IPS-NIHi7 (cell line): ENCODE measurements around the gene SIRT6.
"Not testable (repeated sequence)": the region's sequence is repeated elsewhere in the genome, so short reads cannot be mapped to it uniquely, and the experiment has no call there.

ENCODE experiments used
- DNase-seq: peaks from one replicate; pipeline ENCODE4 v3.0.0; 2012; ENCODE audit warnings: mixed read lengths; ENCODE audit errors: extremely low spot score

SIRT6 gene

DNA sequence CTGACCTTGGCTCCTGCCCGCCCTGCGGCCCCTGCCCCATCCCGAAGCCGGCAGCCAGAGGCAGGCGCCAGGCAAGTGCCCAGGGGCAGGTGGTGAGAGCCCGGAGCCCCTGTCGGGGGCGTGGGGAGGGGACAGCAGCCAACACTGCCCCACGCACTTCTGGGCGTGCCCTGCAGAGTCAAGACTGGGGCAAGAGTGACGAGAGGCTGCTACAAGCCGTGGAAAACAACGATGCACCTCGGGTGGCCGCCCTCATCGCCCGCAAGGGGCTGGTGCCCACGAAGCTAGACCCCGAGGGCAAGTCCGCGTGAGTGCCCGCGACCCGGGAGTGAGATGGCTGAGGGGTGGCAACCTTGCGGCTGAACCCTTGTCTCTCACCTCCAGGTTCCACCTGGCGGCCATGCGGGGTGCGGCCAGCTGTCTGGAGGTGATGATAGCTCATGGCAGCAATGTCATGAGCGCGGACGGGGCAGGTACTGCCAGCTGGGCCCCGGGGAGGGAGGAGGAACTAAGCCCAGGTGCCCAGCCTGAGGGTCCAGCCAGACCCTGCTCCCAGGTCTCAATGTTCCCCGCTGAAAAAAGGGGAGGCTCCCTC, 17.4 kb upstream of the SIRT6 start:
- DNase-seq, result peak; percentile 68

GRCh38 chr19:4198467-4199126, 16.2 kb upstream of the SIRT6 start:
- no peak for DNase-seq

- peak; percentile 84 for DNase-seq
Observed at GRCh38 chr19:4197625-4198466, 15.5 kb upstream of the SIRT6 start.

DNA sequence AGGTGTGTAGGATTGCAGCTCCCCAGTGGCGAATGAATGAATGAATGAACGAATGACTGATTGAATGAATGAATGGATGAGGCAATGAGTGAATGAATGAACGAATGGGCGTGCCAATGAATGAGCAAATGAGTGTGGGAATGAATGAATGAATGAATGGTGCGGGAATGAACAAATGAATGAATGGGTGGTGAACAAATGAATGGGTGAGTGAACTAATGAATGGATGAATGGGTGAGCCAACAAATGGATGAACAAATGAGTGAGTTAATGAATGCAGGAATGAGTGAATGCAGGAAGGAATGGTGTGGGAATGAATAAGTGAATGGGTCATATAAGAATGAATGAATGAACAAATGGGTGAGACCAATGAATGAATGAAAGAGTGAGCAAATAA, 14.9 kb upstream of the SIRT6 start:
- no peak for DNase-seq

DNA sequence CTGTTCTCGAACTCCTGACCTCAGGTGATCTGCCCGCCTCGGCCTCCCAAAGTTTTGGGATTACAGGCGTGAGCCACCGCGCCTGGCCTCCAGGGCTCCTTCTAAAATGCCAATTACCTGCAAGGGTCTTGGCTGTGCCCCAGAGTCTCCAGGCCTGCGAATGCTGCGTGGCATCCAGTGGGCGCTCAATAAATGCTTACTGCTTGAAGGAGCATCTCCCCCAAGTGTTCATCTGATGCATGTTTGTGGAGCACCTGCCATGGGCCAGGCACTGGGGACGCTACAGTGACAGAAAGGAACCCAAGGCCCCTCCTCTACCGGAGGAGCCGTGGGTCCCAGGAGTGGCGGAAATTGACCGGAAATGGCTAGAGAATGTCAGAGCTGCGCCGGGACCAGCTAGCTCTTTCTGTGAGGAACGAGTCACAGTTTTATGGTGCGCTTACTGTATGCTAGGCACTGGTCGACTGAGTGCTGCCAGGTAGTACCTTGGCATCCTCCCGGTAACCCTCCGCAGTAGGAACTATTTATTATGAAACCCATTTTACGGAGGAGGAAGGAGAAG, 14.3 kb upstream of the SIRT6 start:
- DNase-seq, result no peak

DNA sequence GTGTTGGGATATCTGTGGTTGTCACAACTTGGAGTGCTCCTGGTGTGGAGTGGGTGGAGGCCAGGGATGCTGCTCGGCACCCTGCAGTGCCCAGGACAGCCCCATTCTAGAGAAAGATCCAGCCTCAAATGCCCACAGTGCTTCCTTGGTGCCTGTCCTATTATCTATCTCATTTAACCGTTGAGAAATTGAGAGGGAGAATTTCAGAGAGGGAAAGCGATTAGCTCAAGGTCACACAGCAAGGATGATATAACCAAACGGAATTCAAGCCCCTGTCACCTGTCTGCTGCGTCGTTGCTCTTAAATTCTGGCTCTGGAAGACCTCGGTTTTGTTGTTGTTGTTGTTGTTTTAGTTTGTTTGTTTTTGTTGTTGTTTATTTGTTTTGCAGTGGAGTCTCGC, 13.6 kb upstream of the SIRT6 start:
- no peak for DNase-seq

DNA sequence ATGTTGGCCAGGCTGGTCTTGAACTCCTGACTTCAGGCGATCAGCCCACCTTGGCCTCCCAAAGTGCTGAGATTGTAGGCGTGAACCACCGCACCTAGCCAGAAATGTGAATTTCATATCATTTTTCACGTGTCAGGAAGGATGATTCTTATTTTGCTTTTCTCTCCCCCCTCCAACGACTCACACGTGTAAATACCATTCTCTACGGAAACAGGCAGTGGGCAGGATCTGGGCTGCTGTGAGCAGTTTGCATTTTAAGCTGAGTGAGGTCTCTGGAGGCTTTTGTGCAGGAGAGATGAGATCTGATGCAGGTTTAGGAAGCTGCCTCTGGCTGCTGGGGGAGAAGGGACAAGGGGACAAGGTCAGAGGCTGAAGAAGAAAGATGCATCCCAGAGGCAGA, 12.0 kb upstream of the SIRT6 start:
- no peak for DNase-seq

DNA sequence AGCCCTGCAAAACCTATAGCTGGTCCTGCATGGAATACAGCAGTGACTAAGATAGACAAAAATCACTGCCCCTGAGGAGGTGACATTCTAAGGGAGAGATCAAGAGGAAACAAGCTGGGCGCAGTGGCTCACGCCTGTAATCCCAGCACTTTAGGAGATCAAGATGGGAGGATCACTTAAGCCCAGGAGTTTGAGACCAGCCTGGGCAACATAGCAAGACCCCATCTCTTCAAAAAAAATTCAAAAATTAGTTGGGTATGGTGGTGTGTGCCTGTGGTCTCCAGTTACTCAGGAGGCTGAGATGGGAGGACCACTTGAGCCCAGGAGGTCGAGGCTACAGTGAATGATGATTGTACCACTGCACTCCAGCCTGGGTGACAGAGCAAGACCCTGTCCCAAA, 10.2 kb upstream of the SIRT6 start:
- not testable (repeated sequence) for DNase-seq

- no peak for DNase-seq
Observed at GRCh38 chr19:4189641-4190040, 7.3 kb upstream of the SIRT6 start.

DNA sequence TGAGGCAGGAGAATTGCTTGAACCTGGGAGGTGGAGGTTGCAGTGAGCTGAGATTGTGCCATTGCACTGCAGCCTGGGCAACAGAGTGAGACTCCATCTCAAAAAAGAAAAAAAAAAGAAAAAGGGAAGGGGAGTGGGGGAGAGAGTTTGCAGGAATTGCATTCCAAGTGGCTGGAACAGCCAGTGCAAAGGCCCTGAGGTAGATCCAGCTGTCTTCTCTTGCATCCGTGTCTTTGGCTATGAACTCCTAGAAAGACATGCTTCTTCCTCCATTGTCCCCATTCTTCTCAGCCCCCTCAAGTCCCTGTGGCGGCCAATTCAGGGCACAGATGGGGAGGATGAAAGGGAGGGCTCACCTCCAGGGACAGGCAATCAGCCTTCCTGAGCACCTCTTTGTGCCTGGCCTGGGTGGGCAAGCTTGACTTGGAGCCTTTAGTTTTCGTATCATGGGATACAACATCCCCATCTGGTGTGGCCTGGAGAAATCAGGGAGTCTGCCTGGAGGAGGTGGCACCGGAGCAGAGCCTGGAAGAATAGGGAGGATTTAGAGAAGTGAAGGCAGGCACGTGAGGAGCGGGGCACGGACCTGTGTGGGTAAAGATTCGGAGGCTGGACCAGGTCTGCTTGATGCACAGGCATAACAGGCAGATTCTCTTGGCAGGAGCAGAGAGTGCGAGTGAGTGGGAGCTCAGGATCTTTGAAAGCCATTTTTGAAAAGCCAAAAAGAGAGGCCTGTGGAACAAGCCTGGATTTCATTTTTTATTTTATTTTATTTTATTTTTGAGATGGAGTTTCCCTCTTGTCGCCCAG, 5.2 kb upstream of the SIRT6 start:
- no peak for DNase-seq

DNA sequence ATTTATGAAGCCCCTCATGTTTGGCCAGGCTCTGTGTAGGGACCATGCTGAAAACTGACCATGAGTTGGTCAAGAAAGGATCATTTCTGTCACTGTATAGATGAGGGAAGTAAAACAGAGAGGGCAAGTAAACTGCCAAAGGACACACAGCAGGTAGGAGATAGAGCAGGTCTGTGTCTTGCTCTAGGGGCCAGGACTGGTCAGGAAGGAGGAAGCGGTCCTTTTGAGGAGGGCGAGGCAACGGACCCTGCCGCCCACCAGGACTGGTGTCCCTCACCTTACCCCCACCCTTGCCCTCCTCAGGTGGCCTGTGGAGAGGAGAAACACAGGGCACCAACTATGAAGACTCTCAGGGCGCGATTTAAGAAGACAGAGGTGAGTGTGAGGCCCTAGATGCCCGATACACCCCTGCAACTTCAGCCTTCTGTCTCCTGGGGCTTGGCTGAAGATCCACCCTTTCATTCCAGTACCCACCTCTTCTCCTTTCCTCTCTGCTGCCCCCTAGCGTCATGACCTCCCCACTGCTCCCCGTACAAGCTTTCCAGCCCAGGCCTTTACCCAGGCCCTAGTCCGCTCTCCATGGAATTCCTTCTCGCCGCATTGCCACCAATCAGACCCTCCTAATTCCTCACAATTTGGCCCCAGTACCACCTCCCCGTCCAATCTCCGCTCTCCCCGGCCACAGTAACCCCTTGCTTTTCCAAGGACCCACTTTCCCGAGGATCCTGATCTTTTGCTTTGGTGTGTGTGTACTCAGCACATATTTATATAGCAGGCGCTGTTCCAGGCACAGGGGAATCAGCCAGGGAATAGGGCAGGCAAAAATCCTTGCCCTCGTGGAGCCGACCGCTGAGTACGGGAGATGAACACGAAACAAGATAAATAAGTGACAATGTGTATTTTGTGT, 4.0 kb upstream of the SIRT6 start:
- DNase-seq, result peak; percentile 95

GRCh38 chr19:4185413-4186086, 3.2 kb upstream of the SIRT6 start:
- DNase-seq, result no peak

DNA sequence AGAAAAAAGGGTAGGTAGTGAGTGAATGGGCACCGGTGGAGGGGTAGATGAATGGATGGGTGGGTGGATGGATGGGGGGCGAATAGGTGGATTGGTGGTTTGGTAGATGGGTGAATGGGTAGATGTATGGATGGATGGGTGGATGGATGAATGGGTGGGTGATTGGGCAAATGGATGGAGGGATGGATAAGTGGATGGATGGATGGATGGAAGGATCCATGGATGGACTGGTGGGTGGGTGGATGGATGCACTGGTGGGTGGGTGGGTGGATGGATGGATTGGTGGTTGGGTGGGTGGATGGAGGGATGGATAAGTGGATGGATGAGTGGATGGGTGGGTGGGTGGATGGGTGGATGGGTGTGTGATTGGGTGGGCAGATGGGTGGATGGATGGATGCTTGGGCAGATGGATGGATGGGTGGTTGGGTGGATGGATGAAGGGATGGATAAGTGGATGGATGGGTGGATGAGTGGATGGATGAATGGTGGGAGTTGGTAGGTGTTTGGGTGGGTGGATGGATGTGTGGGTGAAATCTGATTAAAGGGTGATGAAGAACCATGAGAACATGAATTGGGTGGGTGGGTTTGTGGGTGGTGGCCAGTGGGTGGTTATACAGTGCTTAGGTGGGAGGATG, 2.5 kb upstream of the SIRT6 start:
- no peak for DNase-seq

GRCh38 chr19:4183967-4184717, 1.8 kb upstream of the SIRT6 start:
- no peak for DNase-seq

- DNase-seq, result no peak
Observed at GRCh38 chr19:4181053-4181508, 1.3 kb downstream of the SIRT6 start.

DNA sequence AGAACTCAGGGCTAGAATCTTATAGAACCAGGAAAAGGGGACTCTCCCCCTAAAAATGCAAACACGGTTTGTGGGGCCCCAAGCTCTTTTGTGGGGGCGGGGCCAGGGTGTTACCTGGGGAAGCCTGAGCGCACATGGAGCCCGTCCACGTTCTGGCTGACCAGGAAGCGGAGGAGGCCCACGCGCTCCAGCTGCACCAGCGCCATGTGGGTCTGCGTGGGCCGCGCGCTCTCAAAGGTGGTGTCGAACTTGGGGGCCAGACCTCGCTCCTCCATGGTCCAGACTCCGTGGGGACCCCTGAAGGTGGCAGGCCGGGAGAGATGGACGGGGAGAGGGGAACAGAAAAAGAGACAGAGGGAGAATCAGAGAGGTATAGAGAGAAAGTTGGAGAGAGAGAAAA, 3.4 kb downstream of the SIRT6 start:
- no peak for DNase-seq

DNA sequence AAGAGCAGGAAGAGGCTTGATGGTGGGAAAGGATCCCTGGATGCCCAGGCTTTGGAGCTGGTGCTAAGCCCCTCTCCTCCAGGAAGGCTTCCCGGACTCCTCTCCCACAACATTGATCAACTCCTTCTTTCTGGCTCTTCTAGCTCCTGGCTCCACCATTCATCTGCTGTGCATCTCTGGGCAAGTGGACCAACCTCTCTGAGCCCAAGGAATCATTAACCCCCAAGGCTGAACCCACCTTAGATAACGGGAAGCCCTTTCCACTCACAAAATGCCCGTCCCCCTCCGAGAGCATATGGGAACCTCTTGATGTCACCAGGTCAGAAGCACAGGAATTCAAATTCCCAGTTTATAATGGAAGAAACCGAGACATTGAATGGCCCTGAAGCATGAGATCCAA, 5.2 kb downstream of the SIRT6 start:
- no peak for DNase-seq

GRCh38 chr19:4175669-4175931, 6.8 kb downstream of the SIRT6 start:
- no peak for DNase-seq
